ENCODE measurements around the gene GBX2. TPM values are rescaled to one million over a fixed set of nuclear protein-coding genes. Genes with fewer than 3 reads are reported as not detected.

The GBX2 gene
- total and polyA plus RNA-seq, 2 of the 13 experiments (the other 11 are each of a cell fraction or from before 2014, with no cell fraction given): not detected

- in situ Hi-C loops (cut with HindIII; ENCODE audit: extremely low pct_ligation_motif_present, low pct_unique_long_range_greater_than_20kb): loop anchor here (5.0 kb wide), 1 partner anchor 399 kb away; no protein-coding TSS in a partner anchor
- peak; percentile 52 for FAIRE-seq
- DNase-seq (ENCODE audit: low spot score): peak; percentile 64
- Histone ChIP-seq H3K4me2 (ENCODE audit: low read depth, low read length) (no peak overlapping the region), H3K27ac (ENCODE audit: extremely low read length, insufficient read depth, low read length) (no peak overlapping the region), H2AFZ (ENCODE audit: low read length) (no peak overlapping the region), H3K9ac (ENCODE audit: insufficient read depth, low read depth, low read length) (no peak overlapping the region), H3K4me3 (replicated peaks in 1 of 3; ENCODE audit: insufficient read depth in 1 of 3, low read depth in 2 of 3, low read length in 3 of 3) (no peak overlapping the region), H4K20me1 (ENCODE audit: insufficient read depth, low read length) (peaks cover 3% of the 10 kb centered on the region; the same call in 1 of the 2 replicates), H3K9me3 (ENCODE audit: low read length) (no peaks in the 10 kb centered on the region), H3K79me2 (ENCODE audit: insufficient read depth, low read length) (no peaks in the 10 kb centered on the region), H3K27me3 (ENCODE audit: control insufficient read depth in 1 of 2, insufficient read depth in 2 of 2, low read length in 2 of 2) (peaks cover 19 to 74% of the 10 kb centered on the region in 2 experiments), H3K36me3 (replicated peaks in 1 of 2; ENCODE audit: control insufficient read depth in 1 of 2, insufficient read depth in 2 of 2, low read length in 2 of 2) (no peaks in the 10 kb centered on the region), H3K4me1 (ENCODE audit: insufficient read depth, low read length) (0 out of 2 replicates have a peak, but pooled peaks cover 9% of the 10 kb centered on the region)
- intact Hi-C loops (cut with micrococcal nuclease; ENCODE audit: unreplicated experiment): no loop called here
- BruUV-seq (replicated peaks): no TSS peak
- CTCF ChIA-PET (ENCODE audit: low intra/inter-chr PET ratio, low total read pairs): interaction anchor here (2.1 kb wide), 1 partner anchor 397 kb away, joined by 15 read pairs; no protein-coding TSS in a partner anchor
- TF ChIP-seq CTCF (CRISPR knock-in tag; IDR thresholded peaks at IDR 0.05): peak; percentile 79
- TF ChIP-seq XRCC5 (optimal IDR thresholded peaks at IDR 0.05; ENCODE audit: low read length): peak; percentile 96
- peak; percentile 61 for TF ChIP-seq STAG1 (CRISPR knock-in tag; IDR thresholded peaks at IDR 0.05)
- TF ChIP-seq, protein P1, sequence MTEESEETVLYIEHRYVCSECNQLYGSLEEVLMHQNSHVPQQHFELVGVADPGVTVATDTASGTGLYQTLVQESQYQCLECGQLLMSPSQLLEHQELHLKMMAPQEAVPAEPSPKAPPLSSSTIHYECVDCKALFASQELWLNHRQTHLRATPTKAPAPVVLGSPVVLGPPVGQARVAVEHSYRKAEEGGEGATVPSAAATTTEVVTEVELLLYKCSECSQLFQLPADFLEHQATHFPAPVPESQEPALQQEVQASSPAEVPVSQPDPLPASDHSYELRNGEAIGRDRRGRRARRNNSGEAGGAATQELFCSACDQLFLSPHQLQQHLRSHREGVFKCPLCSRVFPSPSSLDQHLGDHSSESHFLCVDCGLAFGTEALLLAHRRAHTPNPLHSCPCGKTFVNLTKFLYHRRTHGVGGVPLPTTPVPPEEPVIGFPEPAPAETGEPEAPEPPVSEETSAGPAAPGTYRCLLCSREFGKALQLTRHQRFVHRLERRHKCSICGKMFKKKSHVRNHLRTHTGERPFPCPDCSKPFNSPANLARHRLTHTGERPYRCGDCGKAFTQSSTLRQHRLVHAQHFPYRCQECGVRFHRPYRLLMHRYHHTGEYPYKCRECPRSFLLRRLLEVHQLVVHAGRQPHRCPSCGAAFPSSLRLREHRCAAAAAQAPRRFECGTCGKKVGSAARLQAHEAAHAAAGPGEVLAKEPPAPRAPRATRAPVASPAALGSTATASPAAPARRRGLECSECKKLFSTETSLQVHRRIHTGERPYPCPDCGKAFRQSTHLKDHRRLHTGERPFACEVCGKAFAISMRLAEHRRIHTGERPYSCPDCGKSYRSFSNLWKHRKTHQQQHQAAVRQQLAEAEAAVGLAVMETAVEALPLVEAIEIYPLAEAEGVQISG (CRISPR knock-in tag; IDR thresholded peaks at IDR 0.05): no peak
- TF ChIP-seq, protein P2, sequence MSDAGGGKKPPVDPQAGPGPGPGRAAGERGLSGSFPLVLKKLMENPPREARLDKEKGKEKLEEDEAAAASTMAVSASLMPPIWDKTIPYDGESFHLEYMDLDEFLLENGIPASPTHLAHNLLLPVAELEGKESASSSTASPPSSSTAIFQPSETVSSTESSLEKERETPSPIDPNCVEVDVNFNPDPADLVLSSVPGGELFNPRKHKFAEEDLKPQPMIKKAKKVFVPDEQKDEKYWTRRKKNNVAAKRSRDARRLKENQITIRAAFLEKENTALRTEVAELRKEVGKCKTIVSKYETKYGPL (CRISPR knock-in tag; IDR thresholded peaks at IDR 0.05): no peak
- TF ChIP-seq GATAD2A (CRISPR knock-in tag; IDR thresholded peaks at IDR 0.05): peak; percentile 29; the same call in 1 of the 2 replicates
- TF ChIP-seq RAD21 (CRISPR knock-in tag; IDR thresholded peaks at IDR 0.05): 0 out of 2 replicates have a peak, but pooled peaks have one; percentile 25
- peak; percentile 71 for ATAC-seq
- WGBS (ENCODE audit: low lambda C conversion rate): 1% methylated on average over 7 of the region's 7 CpGs
- POLR2A ChIA-PET: no interaction called here
Measured at GRCh38 chr2:236176417-236176816, 8.2 kb upstream of the GBX2 start.
